Measurements from ENCODE around the gene PHF21B.

DNA sequence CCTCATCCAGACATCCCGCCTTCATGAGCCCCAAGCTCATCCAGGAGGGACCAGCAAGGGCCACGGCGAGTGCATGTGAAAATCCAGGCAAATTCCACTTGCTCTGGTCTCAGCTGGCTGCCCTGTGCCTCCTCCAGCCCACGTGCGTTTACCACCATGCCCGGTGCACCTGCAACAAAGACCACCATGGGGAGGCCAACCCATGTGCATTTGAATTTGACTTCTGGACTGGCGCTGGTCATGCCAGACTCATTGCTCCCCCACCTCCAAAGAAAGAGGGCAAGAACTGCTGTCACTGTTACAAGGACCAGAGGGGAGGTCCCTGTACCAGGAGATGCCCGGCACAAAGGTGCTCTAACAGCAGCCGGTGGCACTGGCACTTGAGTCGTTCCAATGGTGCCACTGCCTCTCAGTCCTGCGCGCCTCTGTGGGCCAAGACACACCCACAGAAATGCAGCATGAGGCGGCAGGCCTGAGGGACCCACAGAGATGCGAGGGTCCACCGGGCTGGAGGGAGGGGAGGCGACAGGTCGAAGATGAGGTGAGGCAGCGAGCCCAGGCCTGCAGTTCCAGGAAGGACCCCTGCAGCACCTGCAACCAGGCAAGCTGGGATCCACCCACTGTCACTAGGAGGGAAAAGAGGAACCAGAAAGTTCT is 80.3 kb downstream of the PHF21B start:
- TF ChIP-seq, protein P1, sequence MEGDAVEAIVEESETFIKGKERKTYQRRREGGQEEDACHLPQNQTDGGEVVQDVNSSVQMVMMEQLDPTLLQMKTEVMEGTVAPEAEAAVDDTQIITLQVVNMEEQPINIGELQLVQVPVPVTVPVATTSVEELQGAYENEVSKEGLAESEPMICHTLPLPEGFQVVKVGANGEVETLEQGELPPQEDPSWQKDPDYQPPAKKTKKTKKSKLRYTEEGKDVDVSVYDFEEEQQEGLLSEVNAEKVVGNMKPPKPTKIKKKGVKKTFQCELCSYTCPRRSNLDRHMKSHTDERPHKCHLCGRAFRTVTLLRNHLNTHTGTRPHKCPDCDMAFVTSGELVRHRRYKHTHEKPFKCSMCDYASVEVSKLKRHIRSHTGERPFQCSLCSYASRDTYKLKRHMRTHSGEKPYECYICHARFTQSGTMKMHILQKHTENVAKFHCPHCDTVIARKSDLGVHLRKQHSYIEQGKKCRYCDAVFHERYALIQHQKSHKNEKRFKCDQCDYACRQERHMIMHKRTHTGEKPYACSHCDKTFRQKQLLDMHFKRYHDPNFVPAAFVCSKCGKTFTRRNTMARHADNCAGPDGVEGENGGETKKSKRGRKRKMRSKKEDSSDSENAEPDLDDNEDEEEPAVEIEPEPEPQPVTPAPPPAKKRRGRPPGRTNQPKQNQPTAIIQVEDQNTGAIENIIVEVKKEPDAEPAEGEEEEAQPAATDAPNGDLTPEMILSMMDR (IDR thresholded peaks at IDR 0.05) = no peak
- TF ChIP-seq EZH2 (IDR thresholded peaks at IDR 0.05) (no peak), EZH2phosphoT487 (IDR thresholded peaks at IDR 0.05) (no peak)

Measured in neural progenitor cell (in vitro differentiated cells).